Endothelial cell of umbilical vein (primary cell): Measurements from ENCODE around the gene GYS2. TPM values are rescaled to one million over a fixed set of nuclear protein-coding genes. Genes with fewer than 3 reads are reported as not detected.
A peak's percentile ranks its signal among the peaks of the same experiment; 100 is the strongest.

Experiments used
- BruUV-seq: library from RNA; stranded (reverse); fragments of 400-500 nt; replicated peaks from 2 replicates; lab custom pipeline; 2021; lab: Mats Ljungman, UMichigan
- CTCF ChIA-PET: fragments of 300-600, 350-600 bp; sonication (Branson Sonifier 250); formaldehyde crosslinking; loops from one replicate; lab custom pipeline; 2021; ENCODE audit warnings: antibody characterized with exemption, inconsistent platforms; lab: Charles Lee
- POLR2A ChIA-PET: fragments of 300-600, 350-600 bp; sonication (Branson Sonifier 250); formaldehyde crosslinking; loops from one replicate; lab custom pipeline; 2021; ENCODE audit warnings: antibody characterized with exemption, inconsistent platforms; lab: Charles Lee
- DNase-seq: peaks from one replicate; pipeline ENCODE4 v3.0.0-alpha.2; 2011; ENCODE audit warnings: low read depth, low spot score
- FAIRE-seq: peaks from 2 replicates; lab custom pipeline; 2011; peaks lifted over from hg19 to GRCh38; lab: Jason Lieb, UNC
- H2AFZ ChIP-seq: 2 replicates; pipeline ENCODE4 v1.6.0; 2012; ENCODE audit warnings: low read depth, low read length, control low read depth, inconsistent platforms
- H3K27ac ChIP-seq: 2 replicates; pipeline ENCODE4 v1.5.1; 2011; ENCODE audit warnings: low read depth, mild to moderate bottlenecking, control low read depth, low read length, moderate library complexity; ENCODE audit not compliant: insufficient read depth
- H3K27me3 ChIP-seq, 2 experiments: 2 replicates each; pipeline versions ENCODE4 v1.6.0 to v1.6.1; 2011; ENCODE audit warnings: low read length in 2 of 2, mixed read lengths in 1 of 2; ENCODE audit not compliant: control insufficient read depth in 2 of 2, insufficient read depth in 2 of 2
- H3K36me3 ChIP-seq, 2 experiments: 2 replicates in 1 of 2; 3 replicates in 1 of 2; pipeline ENCODE4 v1.5.1; 2011; ENCODE audit warnings: low read length in 2 of 2, mild to moderate bottlenecking in 1 of 2, moderate library complexity in 1 of 2; ENCODE audit not compliant: control insufficient read depth in 2 of 2, insufficient read depth in 2 of 2; ENCODE audit errors: extremely low read depth in 1 of 2
- H3K4me1 ChIP-seq: 3 replicates; pipeline ENCODE4 v1.5.1; 2011; ENCODE audit warnings: mild to moderate bottlenecking, low read length; ENCODE audit not compliant: control insufficient read depth, insufficient read depth; ENCODE audit errors: extremely low read depth
- H3K4me2 ChIP-seq: 2 replicates; pipeline ENCODE4 v1.6.1; 2011; ENCODE audit warnings: low read length, control low read depth, mixed read lengths; ENCODE audit not compliant: insufficient read depth
- H3K4me3 ChIP-seq, 3 experiments: fragments of 200-600 bp in 1 of 3; sonication (generic), shearing (Covaris generic) in 1 of 3; replicated peaks in 1 of 3; 2 replicates each; pipeline ENCODE4 v1.5.1; 2011 to 2016; ENCODE audit warnings: control low read depth in 3 of 3, low read length in 3 of 3, mild to moderate bottlenecking in 2 of 3, inconsistent platforms in 1 of 3, low read depth in 1 of 3, moderate library complexity in 1 of 3; ENCODE audit not compliant: insufficient read depth in 1 of 3
- H3K79me2 ChIP-seq: 2 replicates; pipeline ENCODE4 v1.6.0; 2012; ENCODE audit warnings: low read length, inconsistent platforms; ENCODE audit not compliant: control insufficient read depth, insufficient read depth
- H3K9ac ChIP-seq: replicated peaks from 2 replicates; pipeline ENCODE3; 2011; ENCODE audit warnings: low read length, control low read depth; ENCODE audit not compliant: insufficient read depth; ENCODE audit errors: extremely low read depth
- H3K9me1 ChIP-seq: replicated peaks from 3 replicates; pipeline ENCODE4 v1.6.0; 2011; ENCODE audit warnings: mild to moderate bottlenecking, low read length; ENCODE audit not compliant: control insufficient read depth, insufficient read depth; ENCODE audit errors: extremely low read depth
- H3K9me3 ChIP-seq: replicated peaks from 2 replicates; pipeline ENCODE4 v1.5.1; 2012; ENCODE audit warnings: low read length, inconsistent platforms; ENCODE audit not compliant: control insufficient read depth, insufficient read depth
- H4K20me1 ChIP-seq: replicated peaks from 2 replicates; pipeline ENCODE3; 2011; ENCODE audit warnings: mild to moderate bottlenecking, low read length; ENCODE audit not compliant: control insufficient read depth, insufficient read depth; ENCODE audit errors: extremely low read depth
- CTCF ChIP-seq, 2 donors: IDR thresholded peaks; 1 replicate in 1 of 2; 2 replicates in 1 of 2; pipeline ENCODE4 v1.5.1; 2011; ENCODE audit warnings: low read length in 2 of 2, mild to moderate bottlenecking in 2 of 2, moderate library complexity in 2 of 2, control low read depth in 1 of 2, inconsistent platforms in 1 of 2, low read depth in 1 of 2; ENCODE audit not compliant: insufficient read depth in 1 of 2; ENCODE audit errors: extremely low read depth in 1 of 2
- EZH2 ChIP-seq: IDR thresholded peaks from 2 replicates; pipeline ENCODE4 v1.6.1; 2012; ENCODE audit warnings: borderline replicate concordance, low read depth, mild to moderate bottlenecking, moderate library complexity, low read length, inconsistent platforms; ENCODE audit not compliant: severe bottlenecking
- FOS ChIP-seq: IDR thresholded peaks from 2 replicates; pipeline ENCODE4 v1.6.1; 2011; ENCODE audit warnings: mild to moderate bottlenecking, low read length, moderate library complexity, borderline replicate concordance; ENCODE audit not compliant: insufficient read depth
- GATA2 ChIP-seq: IDR thresholded peaks from 2 replicates; pipeline ENCODE4 v1.7.0; 2011; ENCODE audit warnings: low read depth, mild to moderate bottlenecking, moderate library complexity, mixed read lengths, low read length; ENCODE audit not compliant: insufficient read length, insufficient read depth
- JUN ChIP-seq: IDR thresholded peaks from 2 replicates; pipeline ENCODE4 v1.6.1; 2011; ENCODE audit warnings: borderline replicate concordance, low read depth; ENCODE audit not compliant: insufficient read length, insufficient read depth
- MAX ChIP-seq: IDR thresholded peaks from 2 replicates; pipeline ENCODE4 v1.6.1; 2011; ENCODE audit not compliant: insufficient read depth, insufficient read length
- MYC ChIP-seq: IDR thresholded peaks from one replicate; pipeline ENCODE4 v1.6.1; 2011; ENCODE audit warnings: mild to moderate bottlenecking, low read depth, low read length
- POLR2A ChIP-seq: IDR thresholded peaks from 2 replicates; pipeline ENCODE4 v1.6.1; 2012; ENCODE audit warnings: low read depth, mild to moderate bottlenecking, control low read depth, low read length
- POLR2AphosphoS5 ChIP-seq: IDR thresholded peaks from 2 replicates; pipeline ENCODE4 v1.6.1; 2012; ENCODE audit warnings: low read depth, mild to moderate bottlenecking, control low read depth, low read length, moderate library complexity; ENCODE audit not compliant: insufficient read depth
- dilution Hi-C: fragments of 300-500 bp; cut with MboI; formaldehyde crosslinking; loops from one replicate; pipeline ENCODE4 v1.15.0; 2019; ENCODE audit warnings: low sequenced_read_pairs; ENCODE audit not compliant: extremely low pct_ligation_motif_present
- intact Hi-C: fragments of 100-400 bp; cut with micrococcal nuclease; formaldehyde crosslinking; loops from one replicate; pipeline ENCODE4 v1.10.0; 2022
- polyA plus RNA-seq, 4 experiments: library from polyadenylated mRNA; depleted of rRNA in 3 of 4; stranded (reverse) in 3 of 4; unstranded in 1 of 4; fragments of >200 nt; gene quantifications; 2 replicates each; pipeline versions ENCODE4 v1.2.1 to v1.2.3, GENCODE V29; 2011 to 2012; ENCODE audit warnings: missing spikeins in 1 of 4
- total RNA-seq: library from RNA; stranded (reverse); gene quantifications from 2 replicates; pipeline ENCODE4 v1.2.3, GENCODE V29; 2021

GYS2 gene
- total and polyA plus RNA-seq, 2 donors (not counting 3 experiments of a cell fraction or from before 2014, with no cell fraction given) = 0.04 TPM; not detected in 1

- Histone ChIP-seq H3K4me2 (no peak overlapping the region), H3K9me3 (no peaks in the 10 kb centered on the region), H3K9me1 (no peaks in the 10 kb centered on the region), H2AFZ (no peak overlapping the region), H3K27me3 (no peaks in the 10 kb centered on the region), H3K4me3 (no peak overlapping the region), H3K4me1 (peaks cover 3% of the 10 kb centered on the region), H4K20me1 (no peaks in the 10 kb centered on the region), H3K79me2 (no peaks in the 10 kb centered on the region), H3K27ac (no peak overlapping the region), H3K9ac (no peak overlapping the region), H3K36me3 (no peaks in the 10 kb centered on the region)
- dilution Hi-C loops (no loop called here), intact Hi-C loops (loop anchor here (1.0 kb wide), 1 partner anchor 73 kb away; no protein-coding TSS in a partner anchor)
- peak; percentile 42 for DNase-seq
- ChIA-PET CTCF (interaction anchor here (0.6 to 1.1 kb wide), 7 partner anchors 16 to 411 kb away, joined by 3 to 14 read pairs (median 3); partner anchors contain the start of gene LDHB), POLR2A (no interaction called here)
- BruUV-seq = no TSS peak
- TF ChIP-seq POLR2A (no peak), FOS (no peak), JUN (no peak), GATA2 (no peak), EZH2 (no peak), MYC (no peak), MAX (no peak), POLR2AphosphoS5 (no peak), CTCF (IDR thresholded peaks at IDR 0.05; ENCODE audit: extremely low read depth in 1 of 2, insufficient read depth in 1 of 2, low read depth in 1 of 2, low read length in 2 of 2) (no peak)
- peak; percentile 71 for FAIRE-seq
These were observed 3.1 kb upstream of the GYS2 start for GRCh38 chr12:21607701-21608100.
